Daoy (cell line): ENCODE measurements around the gene DMD. TPM values are rescaled to one million over a fixed set of nuclear protein-coding genes. Genes with fewer than 3 reads are reported as not detected.

ENCODE experiments used
- DNase-seq: peaks from one replicate; pipeline ENCODE4 v3.0.0-alpha.2; 2015; ENCODE audit warnings: low read depth
- total RNA-seq: library from RNA; depleted of rRNA; stranded (reverse); fragments of >200 nt; shearing (Covaris generic); gene quantifications from 2 replicates; pipeline ENCODE4 v1.2.3, GENCODE V29; 2014

The DMD gene
- total RNA-seq, 1 experiment from 2014 or later, result 14.1 TPM

DNA sequence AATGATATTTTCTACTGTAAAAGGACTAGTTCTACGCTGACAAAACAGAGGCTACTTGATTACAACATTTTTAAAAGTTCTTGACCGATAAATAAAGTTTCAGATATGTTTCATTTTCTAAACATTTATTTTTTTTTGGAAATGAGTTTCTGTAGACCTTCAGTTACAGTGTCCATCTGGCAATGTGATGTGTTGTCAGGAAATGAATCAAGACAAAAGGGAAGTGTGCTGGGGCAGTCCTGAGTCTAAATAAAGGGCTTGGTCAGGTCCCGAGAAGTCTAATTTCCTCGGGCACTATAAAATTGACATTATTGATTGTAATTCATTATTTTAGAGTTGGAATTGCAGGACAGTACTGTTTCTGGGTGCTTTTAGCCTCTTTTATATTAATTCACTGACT is 2082.5 kb downstream of the DMD start:
- DNase-seq, result no peak

DNA sequence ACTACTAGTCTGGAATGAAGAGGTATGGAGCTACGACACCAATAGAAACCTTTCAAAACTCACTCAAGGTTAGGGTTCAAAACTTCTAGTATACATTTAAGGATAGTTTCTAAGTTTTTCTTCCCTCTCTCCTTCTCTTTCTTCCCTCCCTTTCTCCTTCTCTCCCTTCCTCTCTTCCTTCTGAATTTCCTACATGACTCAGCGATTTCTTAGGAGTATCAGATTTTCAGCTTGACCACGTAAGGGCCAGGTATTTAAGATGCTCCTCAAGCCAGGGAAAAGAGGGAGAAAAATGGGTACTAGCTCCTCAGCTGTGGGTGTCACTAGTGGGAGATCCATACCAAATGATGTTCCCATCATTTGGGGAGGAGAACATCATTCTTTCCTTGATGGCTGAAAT is 2083.6 kb downstream of the DMD start:
- DNase-seq, result no peak

DNA sequence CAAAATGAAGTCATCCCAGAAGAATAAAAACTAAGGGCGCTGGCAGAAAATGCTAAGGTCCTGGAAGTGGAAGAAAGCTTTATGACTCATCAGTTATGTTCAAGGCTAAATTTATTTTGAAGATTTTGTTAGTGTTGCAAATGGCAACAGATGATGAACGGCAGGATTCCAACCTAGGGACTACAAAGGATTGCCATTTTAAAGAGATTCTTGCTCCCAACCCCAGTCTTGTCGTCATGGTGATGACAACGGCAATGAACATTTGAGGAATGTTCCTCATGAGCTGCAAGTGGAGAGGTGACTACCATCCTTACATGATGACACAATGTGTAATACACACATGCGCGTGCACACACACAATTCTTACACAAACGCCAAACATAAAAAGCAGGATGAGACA is 2085.1 kb downstream of the DMD start:
- no peak for DNase-seq

DNA sequence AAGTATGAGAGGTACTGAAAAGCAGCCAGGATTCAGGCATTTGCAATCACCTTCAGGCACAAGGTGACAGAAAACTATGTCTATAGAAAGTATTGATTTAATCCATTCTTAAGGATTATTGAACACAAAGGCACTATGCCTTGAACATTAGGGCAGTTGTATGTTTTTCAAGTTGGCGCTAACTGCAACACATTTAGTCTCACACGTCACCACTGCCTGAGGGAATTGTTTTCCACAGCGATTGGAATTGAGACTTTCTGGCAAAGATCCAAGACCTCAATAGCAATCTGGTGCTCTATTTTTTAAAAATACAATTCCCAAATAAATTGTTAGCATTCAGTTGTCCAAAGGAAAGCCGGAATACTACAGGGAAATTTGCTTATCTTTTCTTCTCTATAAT is 2086.8 kb downstream of the DMD start:
- DNase-seq, result no peak

DNA sequence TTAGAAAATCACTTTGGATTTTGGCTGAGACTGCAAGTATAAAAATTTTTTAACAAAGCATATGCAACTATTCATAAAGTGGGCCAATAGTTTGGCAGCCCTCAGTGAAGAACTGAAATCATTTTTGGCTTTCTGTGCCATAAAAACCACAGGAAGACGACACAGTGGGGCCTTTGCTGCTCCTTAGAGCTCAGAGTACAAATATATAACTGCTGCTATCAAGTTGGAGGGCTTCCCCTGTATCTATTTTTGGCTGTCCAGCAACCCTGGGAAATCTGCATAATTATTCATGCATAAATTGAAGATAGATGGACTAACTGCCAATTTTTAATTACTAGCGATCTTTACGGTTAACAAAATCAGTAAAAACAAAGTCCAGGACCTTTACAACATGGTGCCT is 2088.0 kb downstream of the DMD start:
- no peak for DNase-seq

DNA sequence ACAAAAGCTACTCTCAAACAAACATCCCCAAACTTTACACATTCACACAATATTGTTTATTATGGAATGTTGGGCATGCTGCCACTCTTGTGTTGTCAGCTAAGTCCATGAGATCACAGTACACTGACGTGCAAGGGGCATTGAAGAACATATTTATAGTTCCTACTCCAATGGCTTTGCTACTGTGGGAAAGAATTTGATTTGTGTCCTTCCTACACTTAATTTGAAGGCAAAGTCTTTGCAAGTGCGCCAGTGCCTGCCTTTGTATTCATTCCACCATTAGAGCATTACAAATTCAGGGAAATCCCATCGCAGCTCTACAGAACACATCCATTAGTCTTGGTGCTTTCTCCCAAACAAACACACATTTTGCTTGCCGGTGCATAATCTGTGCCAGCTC is 2094.1 kb downstream of the DMD start:
- no peak for DNase-seq

DNA sequence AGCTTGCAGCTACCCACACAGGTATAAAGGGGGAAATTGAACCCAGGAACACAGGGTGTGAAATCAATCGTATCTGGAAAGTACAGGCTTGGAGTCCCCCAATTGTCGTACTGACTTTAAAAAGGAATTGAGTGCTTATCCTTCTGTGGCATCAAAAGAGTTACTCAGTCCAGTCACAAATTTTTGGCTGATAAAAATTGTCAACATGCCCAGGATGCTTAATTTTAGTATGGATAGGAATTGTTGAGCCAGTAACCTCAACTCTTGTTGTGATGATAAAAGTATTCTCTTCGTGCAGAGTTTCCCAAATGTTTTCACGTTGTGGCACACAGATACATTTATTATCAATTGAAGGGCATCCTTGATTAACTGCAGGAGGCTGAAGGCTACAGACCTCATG is 2096.0 kb downstream of the DMD start:
- DNase-seq, result no peak

DNA sequence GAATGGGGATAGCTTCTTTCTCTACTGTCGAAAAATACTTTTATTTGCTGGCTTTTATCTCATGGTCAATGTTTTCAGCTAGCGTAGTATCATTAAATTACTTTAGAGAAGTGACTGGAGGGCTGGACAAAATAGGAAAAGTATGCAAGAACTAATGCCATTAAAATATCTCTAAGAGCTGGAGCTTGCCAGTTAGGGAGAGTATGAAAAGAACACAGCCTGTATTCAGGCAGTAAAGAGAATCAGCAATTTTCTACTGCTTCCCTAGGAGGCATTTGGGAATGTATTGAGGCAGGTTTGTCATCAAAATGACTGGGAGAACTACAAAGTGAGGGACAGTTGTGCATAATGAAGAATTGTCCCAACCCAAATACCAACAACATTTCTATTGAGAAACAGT is 2096.5 kb downstream of the DMD start:
- no peak for DNase-seq

DNA sequence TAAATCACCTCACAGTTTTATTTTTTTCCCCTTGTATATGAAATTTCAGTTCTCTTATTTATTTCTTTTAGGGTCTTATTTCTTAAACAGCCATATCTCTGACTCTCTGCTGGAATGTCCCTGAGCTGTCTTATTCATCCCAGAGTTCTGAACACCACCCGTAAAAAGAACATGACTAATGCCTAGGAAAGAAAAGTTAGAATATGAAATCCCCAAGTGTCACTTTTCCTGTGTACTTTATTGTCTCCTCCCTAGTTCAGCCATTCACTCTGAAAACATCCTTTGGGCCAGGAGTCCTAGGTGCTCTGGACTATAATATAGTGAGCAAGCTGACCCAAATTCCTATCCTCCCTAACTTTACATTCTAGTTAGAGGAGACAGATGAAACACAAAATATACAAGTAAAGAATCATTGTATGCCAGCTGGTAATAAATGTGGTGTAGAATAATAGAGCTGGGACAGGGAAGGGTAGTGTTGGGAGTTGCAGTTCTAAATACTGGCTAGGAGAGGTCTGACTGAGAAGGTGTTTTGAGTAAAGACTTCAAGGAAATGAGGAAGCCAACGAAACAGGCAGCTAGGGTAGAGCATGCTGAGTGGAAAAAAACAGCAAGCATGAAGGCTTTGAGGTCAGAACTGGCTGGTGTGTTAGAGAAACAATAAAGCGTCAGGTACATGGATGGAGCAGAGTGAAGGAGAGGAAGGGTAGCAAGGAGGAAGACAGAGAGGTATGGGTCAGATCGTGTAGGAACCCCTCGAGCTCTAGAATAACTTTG is 2098.9 kb downstream of the DMD start:
- DNase-seq, result no peak

DNA sequence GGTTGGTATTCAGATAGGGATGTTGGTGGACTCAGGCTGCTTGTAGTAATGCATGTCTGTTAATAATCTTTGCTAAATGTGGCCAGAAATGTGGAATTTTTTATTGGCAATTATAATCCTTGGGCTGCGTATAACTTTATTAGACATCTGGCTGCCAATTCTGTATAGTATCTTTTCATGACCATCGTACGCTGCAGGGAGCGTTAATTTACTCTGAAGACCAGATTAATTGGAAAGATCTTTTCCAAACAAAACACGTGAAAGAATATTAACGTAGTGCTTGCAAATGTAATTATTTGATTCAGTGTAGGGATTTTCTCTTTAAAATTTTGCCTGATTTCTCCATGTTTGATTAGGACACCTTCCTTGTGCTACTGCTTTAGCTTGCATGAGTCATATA is 2100.7 kb downstream of the DMD start:
- DNase-seq, result no peak

DNA sequence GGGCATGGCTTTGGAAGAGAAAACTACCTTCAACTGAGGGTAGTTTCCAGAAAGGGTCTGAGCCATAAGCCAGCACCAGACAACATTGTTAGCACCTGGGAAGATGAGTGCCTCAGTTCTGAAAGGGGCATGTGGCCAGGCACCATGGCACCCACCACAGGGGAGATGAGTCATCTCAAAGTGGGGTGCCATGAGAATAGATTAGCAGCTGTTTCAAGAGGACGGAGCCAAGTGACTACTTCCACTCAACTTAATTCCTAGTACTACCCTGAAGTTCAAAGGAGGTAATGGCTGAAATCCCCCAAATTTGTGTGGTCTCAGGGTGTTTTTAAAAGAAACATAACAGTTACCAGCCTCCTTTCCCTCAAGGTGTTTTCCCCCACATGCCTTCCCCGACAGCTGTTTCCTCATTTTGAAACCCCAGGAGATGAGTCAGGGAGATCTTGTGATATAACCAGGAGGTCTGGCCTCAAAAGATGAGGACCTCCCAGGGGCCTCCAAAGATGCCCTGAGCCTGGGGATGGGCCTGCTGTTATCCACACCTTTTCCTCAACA is 2111.7 kb downstream of the DMD start:
- peak; percentile 42 for DNase-seq

DNA sequence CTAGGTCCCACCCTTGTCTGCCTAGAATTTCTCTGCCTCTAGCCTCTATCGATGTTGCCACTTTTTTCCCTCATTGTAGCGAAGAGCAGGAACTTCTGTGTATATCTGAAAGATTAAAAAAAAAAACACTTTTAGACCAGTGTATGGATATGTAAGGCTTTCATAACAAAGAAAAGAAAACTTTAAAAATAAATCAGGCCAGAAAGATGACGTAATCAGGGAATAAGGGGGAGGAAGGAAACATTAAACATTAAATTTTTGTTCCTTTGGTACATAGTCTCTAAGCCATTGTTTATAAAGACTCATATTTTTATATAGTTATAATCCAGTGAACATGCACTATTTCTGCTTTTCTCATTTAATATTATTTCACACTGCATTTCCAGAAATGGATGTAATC is 2113.3 kb downstream of the DMD start:
- DNase-seq, result no peak

DNA sequence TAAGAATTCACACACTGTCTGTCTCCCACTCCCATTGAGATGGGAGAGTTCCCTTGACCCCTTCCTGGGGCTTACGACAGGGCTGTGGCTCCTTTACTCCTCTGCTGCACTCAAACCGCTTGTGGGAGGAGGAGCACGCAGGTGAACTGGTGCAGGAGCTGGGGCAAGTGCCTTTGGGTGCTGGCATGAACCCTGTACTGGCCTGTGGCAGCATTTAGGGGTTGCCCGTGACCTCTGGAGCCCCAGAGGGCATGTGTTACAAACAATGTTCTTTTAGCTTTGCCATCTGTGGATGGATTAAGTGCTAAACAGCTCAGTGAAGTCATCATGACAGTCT is 2117.7 kb downstream of the DMD start:
- no peak for DNase-seq

DNA sequence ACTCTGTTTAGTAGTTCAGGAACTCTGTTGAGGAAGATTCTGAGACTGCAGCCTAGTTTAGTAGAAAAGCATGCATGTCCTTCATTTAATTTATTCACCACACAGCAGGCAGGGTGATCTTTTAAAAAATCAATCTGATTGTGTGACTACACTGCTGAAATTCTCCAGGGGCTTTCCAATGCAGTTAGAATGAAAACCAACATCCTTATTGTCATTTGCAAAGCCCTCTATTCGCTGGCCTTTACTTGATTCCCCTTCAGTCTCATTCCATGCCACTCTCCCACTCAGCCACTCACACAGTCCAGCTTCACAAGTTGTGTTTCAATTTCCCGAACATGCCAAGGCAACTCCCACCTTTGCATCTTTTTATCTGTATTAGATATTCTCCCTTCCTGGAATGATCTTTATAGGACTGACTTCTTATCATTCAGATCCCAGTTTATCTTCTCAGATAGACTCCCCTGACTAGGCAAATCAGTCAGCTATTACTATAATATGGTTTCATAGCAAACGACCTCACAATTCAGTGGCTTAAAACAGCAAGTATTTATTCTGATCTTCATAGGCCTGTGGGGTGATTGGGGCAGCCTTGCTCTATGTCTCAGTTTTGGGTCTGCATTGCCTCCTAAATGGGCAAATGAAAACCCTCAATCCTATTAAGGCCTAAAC is 2118.2 kb downstream of the DMD start:
- DNase-seq, result no peak

DNA sequence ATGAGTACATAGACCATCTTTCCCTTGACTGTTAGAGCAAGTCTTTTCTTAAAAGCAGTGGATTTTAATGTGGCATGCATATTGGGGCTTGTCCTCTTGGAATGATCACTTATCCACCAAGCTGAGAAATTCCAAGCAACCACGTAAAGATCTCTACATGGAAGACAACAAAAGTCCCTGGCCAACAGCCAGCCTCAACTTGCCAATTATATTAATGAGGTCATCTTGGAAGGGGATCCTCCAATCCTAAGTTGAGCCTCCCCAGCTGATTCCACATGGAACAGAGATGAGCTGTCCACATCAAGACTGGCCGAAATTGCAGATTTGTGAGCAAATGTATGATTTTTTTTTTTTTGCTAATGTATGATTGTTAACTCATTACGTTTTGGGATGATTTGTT is 2118.9 kb downstream of the DMD start:
- no peak for DNase-seq

DNA sequence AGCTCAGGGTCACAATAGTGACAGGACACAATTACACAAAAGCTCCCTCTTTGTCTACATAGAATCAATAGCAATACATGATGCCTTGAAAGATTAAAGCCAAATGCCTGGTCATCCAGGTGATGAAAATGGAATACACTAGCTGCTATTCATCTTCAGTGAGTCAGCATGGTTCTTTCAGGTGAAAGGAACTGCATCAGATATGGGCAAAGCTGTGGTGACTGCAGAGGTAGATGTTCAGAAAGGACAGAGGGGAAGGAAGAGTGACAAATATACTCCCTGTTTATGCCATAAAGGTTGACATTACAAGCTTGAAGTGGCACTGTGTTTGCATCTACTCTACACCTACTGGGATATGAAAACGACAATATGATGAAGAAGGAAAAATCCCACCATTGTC is 2119.5 kb downstream of the DMD start:
- no peak for DNase-seq

DNA sequence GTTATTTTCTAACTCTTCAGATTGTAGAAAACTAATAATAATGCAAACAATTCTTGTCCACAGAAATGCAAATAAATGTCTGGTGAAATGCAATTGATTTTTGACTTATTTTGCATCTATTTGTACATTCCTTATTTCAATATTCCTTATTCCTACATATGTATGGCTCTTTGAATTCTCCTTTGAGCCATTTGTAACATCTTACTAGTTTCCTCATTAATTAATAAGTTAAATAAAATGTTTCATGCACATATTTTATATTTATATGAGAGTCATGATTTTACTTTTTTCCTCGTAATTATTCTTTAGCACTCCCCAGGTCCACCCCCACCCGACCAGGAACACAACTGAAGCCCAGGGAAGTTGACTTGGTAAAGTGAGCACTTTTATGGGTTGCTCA is 2136.8 kb downstream of the DMD start:
- DNase-seq, result no peak

DNA sequence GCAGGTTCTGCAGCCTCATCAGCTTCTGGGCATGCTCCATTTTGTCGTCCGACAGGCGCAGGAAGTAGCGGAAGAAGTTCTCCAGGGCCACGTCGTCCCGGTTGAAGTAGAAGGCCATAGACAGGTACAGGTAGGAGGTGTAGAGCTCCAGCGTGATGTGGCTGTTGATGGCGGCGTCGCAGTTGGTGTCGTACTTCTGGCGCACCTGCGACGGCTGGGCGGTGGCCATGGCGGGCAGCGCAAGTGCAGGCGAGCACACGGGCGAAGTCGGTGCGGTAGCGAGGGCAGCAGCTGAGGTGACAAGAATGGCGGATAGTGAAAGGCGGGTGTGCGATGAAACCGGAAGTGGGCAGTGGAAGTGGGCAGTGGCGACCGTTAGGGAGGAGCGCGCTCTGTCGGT is 2139.6 kb downstream of the DMD start, which contains the start of gene FTHL17:
Gene FTHL17, minus strand, starts transcription at position 317 of the 400 bp plus-strand sequence. Its CDS starts 88 bp downstream, at position 229.
- no peak for DNase-seq

DNA sequence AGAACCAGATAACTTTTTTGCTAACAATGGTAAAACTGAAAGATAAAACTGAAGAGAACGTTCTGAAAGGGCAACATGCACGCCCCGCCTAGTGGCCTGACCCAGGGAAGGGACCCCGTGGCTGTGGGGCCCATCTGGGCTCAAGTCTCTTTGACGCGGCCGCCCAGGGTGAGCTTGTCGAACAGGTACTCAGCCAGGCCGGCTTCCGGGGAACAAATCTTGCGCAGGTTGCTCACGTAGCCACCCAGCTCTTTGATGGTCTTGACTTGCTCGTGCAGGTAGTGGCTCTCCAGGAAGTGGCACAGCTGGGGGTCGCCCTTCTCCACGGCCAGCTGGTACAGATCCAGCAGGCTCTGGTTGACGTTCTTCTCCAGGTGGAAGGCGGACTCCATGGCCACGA is 2140.1 kb downstream of the DMD start:
- no peak for DNase-seq

DNA sequence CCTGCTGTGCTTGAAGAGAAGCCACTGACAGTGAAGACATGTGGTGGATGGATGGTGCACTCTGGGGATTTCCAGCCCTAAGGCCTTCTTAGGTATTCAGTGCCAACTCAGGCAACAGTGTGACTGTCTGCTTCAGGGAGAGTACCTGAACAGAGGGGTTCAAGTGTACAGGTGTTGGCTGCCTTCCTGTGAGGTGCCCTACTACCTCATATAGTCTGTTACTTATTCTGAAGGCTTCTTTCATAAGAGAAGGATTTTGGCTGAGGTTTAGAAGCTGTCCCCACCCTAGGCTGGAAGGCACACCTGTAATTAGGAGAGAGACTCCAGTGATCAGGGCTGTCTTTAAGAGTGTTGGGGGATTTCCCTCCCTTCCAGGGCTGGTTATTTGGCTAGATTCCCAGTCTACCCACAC is 2141.3 kb downstream of the DMD start:
- peak; percentile 9 for DNase-seq
